HG03432 (cell line): Measurements from ENCODE around the gene COPS4.

Experiments used
- ATAC-seq: cut with Tn5 transposase; IDR thresholded peaks from one replicate; pipeline ENCODE4 v1.9.1; 2021; ENCODE audit warnings: mild to moderate bottlenecking, moderate library complexity; ENCODE audit not compliant: unreplicated experiment

Gene COPS4

DNA sequence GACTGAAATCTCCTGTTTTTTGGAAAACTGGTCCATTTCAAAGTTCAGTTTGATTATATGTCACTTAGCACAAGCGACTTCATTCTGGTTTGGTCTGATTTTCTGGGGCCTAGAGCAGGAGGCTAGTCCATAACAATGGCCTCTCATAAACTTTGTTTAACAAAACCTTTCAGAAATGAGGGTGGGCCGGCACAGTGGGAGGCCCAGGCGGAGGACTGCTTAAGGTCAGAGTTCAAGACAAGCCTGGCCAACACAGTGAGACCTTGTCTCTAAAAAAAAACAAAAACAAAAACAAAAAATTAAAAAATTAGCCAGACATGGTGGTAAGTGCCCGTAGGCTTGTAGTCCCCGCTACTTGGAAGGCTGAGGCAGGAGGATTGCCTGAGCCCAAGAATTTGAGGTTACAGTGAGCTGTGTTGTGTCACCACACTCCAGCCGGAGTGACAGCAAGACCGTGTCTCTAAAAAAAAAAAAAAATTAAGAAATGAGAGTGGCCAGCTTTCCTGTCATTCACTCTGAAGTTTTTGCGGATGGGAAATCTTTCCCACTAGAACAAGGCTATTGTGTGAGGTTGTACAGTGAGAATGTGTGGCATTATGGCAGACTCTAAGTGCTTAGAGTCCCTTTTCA is 80.8 kb downstream of the COPS4 start:
- ATAC-seq, result no peak

GRCh38 chr4:83118869-83119268 is 83.9 kb downstream of the COPS4 start:
- no peak for ATAC-seq

DNA sequence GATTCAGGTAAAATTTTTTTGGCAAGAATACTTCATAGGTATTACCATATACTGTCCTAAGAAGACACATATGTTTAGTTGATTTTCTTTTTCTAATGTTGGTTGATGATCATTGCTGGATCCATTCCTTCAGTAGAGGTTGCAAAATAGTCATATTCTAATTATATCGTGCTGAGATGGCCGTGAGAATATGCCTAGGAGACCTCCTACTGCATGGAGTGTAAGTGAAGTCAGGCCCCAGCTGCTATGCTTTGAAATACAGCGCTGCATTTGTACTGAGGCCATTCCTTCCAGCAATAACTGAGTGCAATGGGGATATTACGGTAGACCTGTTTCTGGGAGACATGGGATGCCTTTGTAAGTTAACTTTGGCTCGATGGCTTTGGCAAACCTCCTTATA is 86.3 kb downstream of the COPS4 start:
- no peak for ATAC-seq

- no peak for ATAC-seq
Measured at GRCh38 chr4:83124111-83124780, 89.3 kb downstream of the COPS4 start.
